GM21576 (cell line): Measurements from ENCODE around the gene GRID2.

ENCODE experiments used
- ATAC-seq: cut with Tn5 transposase; IDR thresholded peaks from one replicate; pipeline ENCODE4 v1.9.1; 2021; ENCODE audit warnings: mild to moderate bottlenecking, moderate library complexity; ENCODE audit not compliant: unreplicated experiment

Gene GRID2

GRCh38 chr4:93178279-93178678, 874.5 kb downstream of the GRID2 start:
- ATAC-seq, result no peak

- ATAC-seq, result no peak
Observed at GRCh38 chr4:93179044-93179443, 875.3 kb downstream of the GRID2 start.

GRCh38 chr4:93182722-93183121, 879.0 kb downstream of the GRID2 start:
- no peak for ATAC-seq

GRCh38 chr4:93183576-93183975, 879.8 kb downstream of the GRID2 start:
- ATAC-seq, result no peak

GRCh38 chr4:93184053-93184452, 880.3 kb downstream of the GRID2 start:
- no peak for ATAC-seq

- no peak for ATAC-seq
Observed at GRCh38 chr4:93186846-93187245, 883.1 kb downstream of the GRID2 start.

GRCh38 chr4:93187466-93187865, 883.7 kb downstream of the GRID2 start:
- ATAC-seq, result no peak

GRCh38 chr4:93187892-93188291, 884.1 kb downstream of the GRID2 start:
- no peak for ATAC-seq

GRCh38 chr4:93199492-93199891, 895.7 kb downstream of the GRID2 start:
- peak; percentile 49 for ATAC-seq

- ATAC-seq, result no peak
Observed at GRCh38 chr4:93201471-93202096, 897.8 kb downstream of the GRID2 start.

- no peak for ATAC-seq
Observed at GRCh38 chr4:93203708-93204107, 899.9 kb downstream of the GRID2 start.

- ATAC-seq, result no peak
Observed at GRCh38 chr4:93212250-93212649, 908.5 kb downstream of the GRID2 start.

GRCh38 chr4:93216646-93217045, 912.9 kb downstream of the GRID2 start:
- no peak for ATAC-seq

GRCh38 chr4:93217431-93217830, 913.7 kb downstream of the GRID2 start:
- no peak for ATAC-seq

GRCh38 chr4:93221771-93222170, 918.0 kb downstream of the GRID2 start:
- no peak for ATAC-seq

- ATAC-seq, result no peak
Observed at GRCh38 chr4:93228021-93228420, 924.3 kb downstream of the GRID2 start.

- ATAC-seq, result no peak
Observed at GRCh38 chr4:93232883-93233282, 929.1 kb downstream of the GRID2 start.

GRCh38 chr4:93237521-93237920, 933.8 kb downstream of the GRID2 start:
- no peak for ATAC-seq

GRCh38 chr4:93243262-93243661, 939.5 kb downstream of the GRID2 start:
- no peak for ATAC-seq

GRCh38 chr4:93261207-93261606, 957.4 kb downstream of the GRID2 start:
- no peak for ATAC-seq

- ATAC-seq, result no peak
Observed at GRCh38 chr4:93263166-93263565, 959.4 kb downstream of the GRID2 start.

GRCh38 chr4:93267747-93268146, 964.0 kb downstream of the GRID2 start:
- ATAC-seq, result no peak

- ATAC-seq, result no peak
Observed at GRCh38 chr4:93285346-93285745, 981.6 kb downstream of the GRID2 start.
